ENCODE results near the gene BICC1.

Gene BICC1

GRCh38 chr10:58755677-58756076, 243.0 kb downstream of the BICC1 start:
- no peak for DNase-seq

DNA sequence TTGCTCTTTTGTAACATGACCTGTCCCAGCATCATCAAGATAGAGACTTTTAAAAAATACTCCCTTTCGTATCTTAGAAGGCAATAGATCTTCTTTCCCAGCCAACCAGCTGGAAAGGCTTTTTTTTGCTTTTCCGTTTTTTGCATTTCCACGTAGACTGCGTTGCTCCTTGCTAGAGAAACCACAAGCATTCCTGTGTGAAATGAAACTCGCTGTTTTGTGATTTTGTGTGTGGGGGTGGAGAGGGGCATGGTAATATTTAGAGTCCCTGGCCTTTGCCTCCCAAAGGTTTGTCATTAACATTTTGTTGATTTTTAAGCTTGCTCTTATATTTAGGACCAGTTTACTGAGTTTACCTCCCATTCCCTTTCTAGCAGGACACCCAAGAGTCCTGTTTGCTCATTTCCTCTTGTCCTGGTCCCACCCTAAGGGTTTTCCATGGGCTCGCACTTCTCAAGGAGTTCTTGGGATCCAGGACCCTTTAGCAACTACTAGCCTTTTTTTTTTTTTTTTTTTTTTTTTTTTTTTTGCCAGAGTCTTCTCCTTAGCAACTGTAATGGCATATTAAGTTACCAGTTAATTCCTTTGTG, 243.6 kb downstream of the BICC1 start:
- no peak for DNase-seq

DNA sequence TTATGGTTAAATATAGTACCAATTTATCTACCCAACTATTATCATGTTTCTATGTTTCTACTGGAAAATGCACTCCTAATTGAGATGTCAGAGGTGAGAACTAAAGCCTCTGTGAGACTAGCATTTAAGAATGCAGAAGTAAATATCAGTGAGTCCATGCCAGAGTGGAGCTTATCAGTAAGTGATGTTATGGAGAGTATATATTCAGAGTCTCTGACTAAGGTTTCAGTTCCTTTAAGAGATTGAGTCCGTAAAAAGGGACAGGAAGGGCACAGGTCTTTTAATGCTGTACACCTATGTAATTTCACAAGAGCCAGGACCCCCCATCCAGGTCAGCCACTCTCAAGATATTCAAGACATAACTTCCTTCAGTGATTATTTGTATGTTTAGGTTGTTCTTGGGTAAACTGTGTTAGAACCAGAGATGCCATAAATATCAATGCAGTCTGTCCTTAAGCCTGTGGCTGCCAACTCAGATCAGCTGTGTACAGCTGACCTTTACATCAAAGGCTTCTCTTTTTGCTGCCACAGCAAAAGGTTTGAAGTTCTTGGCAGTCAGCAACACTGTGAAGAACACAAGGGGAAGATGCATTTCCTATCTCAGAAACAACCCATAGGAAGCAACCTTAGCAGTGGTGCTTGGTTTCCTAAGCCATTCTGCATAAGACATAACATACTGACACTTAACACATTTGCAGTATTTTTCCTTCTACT, 244.8 kb downstream of the BICC1 start:
- no peak for DNase-seq

GRCh38 chr10:58758321-58758720, 245.6 kb downstream of the BICC1 start:
- DNase-seq: no peak

DNA sequence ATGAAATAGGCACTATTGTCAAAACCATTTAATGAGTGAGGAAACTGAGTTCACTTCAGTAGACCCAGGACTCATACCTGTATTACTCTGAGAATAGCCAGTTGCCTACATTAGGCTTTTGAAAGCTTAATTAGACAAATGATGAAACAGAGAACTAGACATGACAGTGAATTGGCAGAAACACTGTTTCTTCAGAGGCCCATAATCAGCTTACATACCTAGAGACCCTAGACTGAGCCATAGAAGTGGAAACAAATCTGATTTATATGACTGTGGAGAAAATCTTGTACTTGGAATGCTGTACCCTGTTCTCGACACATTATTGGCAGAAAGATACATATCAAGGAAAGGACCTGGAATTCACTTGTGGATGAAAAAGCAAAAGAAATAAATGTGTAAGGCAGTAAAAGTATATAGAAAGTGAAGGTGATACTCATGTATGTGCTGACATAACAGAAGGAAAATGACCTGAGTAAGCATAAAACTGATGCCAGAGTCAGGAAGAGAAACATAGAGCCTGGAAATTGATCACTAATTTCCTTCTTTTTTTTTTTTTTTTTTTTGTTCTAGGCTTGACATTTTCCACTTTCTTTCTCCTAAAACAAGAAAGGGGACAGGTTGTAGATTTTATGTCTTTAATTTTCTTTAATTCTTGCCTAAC, 251.5 kb downstream of the BICC1 start:
- DNase-seq: no peak

DNA sequence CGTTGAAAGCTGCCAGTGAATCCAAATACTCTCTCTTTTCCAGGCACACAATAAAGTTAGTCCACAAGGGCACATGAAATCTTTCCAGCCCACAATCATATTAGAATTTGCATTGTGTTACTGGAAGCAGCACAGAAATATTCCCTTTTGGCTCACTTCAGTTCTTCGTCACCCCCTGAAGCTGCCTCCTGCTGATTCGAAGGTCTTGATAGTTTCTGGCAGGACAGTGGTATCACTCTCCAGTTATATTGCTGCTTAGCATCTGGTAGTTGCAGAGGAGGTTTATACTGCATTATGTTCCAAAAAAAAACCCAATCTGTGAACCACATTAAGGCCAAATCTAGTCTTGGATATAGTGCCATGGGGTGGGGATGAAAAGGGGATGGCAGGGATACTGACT, 253.2 kb downstream of the BICC1 start:
- no peak for DNase-seq

GRCh38 chr10:58767652-58768051, 255.0 kb downstream of the BICC1 start:
- DNase-seq: no peak

GRCh38 chr10:58771863-58772262, 259.2 kb downstream of the BICC1 start:
- DNase-seq: no peak

- no peak for DNase-seq
Observed at GRCh38 chr10:58772758-58773157, 260.1 kb downstream of the BICC1 start.

GRCh38 chr10:58773341-58773740, 260.7 kb downstream of the BICC1 start:
- DNase-seq: no peak

GRCh38 chr10:58773944-58774343, 261.3 kb downstream of the BICC1 start:
- DNase-seq: no peak

- DNase-seq: no peak
Observed at GRCh38 chr10:58775960-58776567, 263.4 kb downstream of the BICC1 start.

GRCh38 chr10:58776568-58777318, 264.1 kb downstream of the BICC1 start:
- DNase-seq: no peak

DNA sequence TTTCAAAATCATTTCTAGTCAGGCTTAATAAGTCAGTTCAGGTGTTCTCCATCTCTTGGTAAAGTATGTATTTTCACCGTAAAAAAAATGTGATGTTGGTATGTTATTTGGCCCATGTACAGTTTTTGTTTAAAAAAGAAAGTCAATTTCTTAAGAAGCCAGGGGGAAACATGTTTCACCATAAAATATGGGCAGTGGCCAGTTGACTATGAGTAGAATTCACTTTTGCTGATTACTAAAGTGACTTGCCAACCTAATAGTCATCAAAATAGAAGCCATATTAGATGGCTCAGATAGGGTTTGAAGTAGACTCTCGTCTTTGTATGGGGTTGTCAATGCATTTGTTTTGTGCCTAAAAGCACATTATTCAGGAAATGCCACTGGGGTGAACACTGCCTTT, 266.3 kb downstream of the BICC1 start:
- no peak for DNase-seq

DNA sequence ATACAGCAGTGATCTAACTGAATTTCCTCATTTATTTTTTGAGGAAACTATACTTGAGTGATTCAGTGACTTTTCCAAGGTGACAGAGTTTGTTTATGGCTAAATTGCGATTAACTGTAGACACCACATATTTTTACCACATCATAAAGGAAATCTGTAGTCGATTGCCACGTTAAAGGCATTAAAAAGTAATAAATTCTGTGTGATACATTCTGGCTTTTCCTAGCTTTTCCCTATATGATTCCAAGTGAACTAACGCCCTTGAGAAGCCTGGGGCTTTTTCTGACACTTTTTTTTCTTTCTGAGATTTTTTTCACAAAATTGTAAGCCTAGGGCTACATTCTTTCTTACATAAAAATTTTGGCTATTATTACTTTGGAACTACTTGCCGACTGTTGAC, 266.9 kb downstream of the BICC1 start:
- DNase-seq: no peak

DNA sequence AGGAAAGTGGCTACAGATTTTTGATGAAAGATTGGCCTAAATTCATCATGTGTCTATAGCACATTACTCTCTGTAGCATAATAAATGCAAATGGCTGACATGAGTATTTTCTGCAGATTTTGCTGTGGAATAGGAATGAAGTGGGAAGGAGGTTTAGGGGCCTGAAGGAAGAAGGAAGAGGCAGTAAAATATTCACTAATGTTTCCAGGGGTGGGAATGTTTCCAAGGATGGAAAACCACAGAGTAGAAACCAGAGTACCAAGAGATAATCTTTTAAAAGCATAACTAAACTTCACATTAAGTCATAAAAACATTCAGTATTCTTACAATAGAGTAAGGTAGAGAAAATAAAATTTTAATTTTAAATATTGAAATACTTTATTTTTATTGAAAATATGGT, 267.8 kb downstream of the BICC1 start:
- DNase-seq: no peak

DNA sequence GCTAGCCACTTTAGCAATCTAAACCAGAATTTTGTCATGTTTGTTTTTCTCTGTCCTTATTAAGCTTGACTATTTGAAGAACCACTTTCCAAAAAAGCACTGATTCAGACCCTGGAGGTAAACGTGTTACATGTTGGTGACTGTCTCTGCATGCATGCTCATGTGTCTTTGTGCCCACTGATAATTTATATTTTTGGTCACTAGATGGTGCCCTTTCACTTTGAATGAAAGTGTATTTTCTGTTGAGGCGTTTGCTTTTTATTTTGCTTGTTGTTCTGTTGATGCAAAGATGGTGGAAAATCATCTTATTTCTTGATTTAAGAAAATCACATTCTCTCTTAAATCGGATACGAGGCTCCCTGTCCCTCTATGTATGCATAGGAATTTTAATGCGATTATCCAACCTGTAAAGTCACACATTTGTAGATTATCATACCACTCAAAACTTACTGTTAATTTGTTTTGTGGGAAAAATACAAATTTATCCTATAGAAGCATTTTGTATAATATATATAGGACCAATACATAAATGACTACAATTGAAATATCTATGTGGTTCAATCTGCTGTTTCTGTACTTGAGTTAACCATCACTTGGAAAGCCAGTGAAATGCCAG, 269.3 kb downstream of the BICC1 start:
- DNase-seq: no peak

GRCh38 chr10:58782876-58783851, 270.5 kb downstream of the BICC1 start:
- no peak for DNase-seq

- DNase-seq: no peak
Observed at GRCh38 chr10:58784361-58784760, 271.7 kb downstream of the BICC1 start.

DNA sequence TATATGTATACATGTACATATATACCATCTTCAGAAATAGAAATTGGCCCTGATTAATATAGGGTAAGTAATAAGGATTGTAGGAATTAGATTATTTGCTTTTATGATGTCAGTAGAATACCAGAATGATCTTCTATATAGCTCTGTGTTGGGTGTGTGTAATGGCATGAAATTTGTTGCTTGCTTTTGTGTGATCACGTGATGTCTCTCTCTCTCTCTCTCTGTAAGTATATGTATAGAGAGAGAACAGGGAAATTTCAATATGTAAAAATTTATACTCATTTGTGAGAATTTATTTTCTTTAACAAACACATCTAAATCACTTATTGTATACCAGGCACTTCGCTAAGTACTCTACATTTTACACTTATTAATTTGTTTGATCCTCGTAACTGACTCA, 272.7 kb downstream of the BICC1 start:
- no peak for DNase-seq

- no peak for DNase-seq
Observed at GRCh38 chr10:58791137-58791536, 278.5 kb downstream of the BICC1 start.

DNA sequence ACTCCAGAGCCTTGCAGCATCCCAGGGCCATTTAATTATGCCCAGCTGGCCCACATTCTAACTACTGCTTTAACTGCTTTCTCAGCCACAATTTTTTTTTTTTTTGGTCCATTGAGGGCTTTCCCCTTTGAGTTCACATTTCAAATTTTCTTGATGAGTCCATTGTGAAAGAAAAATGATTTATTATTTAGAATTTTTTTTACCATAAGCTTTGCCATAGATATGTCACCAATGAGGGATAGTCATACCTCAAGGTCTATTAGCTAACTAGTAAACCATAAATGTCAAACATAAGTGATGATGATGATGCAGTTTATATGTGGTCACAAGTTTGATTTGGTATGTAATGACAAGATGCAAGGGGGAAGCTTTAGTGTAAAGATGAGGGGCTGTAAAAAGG, 282.9 kb downstream of the BICC1 start:
- no peak for DNase-seq

All from activated T-cell treated with anti-CD3 and anti-CD28 coated beads, Interleukin-2, amount 50 U/mL, for 1 hour (primary cell).